NCI-H510A treated with DMSO at 0.1 percent for 48 hours (cell line): ENCODE measurements around the gene RAB3C.
"Not testable (repeated sequence)": the region's sequence is repeated elsewhere in the genome, so short reads cannot be mapped to it uniquely, and the experiment has no call there.

Source experiments
- DNase-seq: peaks from one replicate; lab custom pipeline; 2025; lab: John Stamatoyannopoulos, UW

RAB3C gene

GRCh38 chr5:58582803-58583491 is at the start of gene RAB3C:
Gene RAB3C (plus strand): TSS chr5:58583075. CDS start chr5:58583209, 134 bp downstream.
- DNase-seq, result peak; percentile 86

GRCh38 chr5:58541935-58542334 is 40.9 kb upstream of the RAB3C start:
- DNase-seq, result not testable (repeated sequence)

GRCh38 chr5:58542709-58543108 is 40.2 kb upstream of the RAB3C start:
- no peak for DNase-seq

GRCh38 chr5:58543723-58544122 is 39.2 kb upstream of the RAB3C start:
- DNase-seq, result no peak

- no peak for DNase-seq
Measured at GRCh38 chr5:58544195-58544594, 38.7 kb upstream of the RAB3C start.

- DNase-seq, result no peak
Measured at GRCh38 chr5:58544926-58545325, 37.9 kb upstream of the RAB3C start.

- no peak for DNase-seq
Measured at GRCh38 chr5:58545912-58546311, 37.0 kb upstream of the RAB3C start.

GRCh38 chr5:58548068-58548467 is 34.8 kb upstream of the RAB3C start:
- no peak for DNase-seq

- DNase-seq, result no peak
Measured at GRCh38 chr5:58551492-58551891, 31.4 kb upstream of the RAB3C start.

GRCh38 chr5:58557665-58558338 is 25.1 kb upstream of the RAB3C start:
- DNase-seq, result not testable (repeated sequence)

- not testable (repeated sequence) for DNase-seq
Measured at GRCh38 chr5:58563016-58563700, 19.7 kb upstream of the RAB3C start.

GRCh38 chr5:58564043-58564832 is 18.6 kb upstream of the RAB3C start:
- DNase-seq, result not testable (repeated sequence)

- DNase-seq, result no peak
Measured at GRCh38 chr5:58565033-58565432, 17.8 kb upstream of the RAB3C start.

GRCh38 chr5:58571501-58571900 is 11.4 kb upstream of the RAB3C start:
- no peak for DNase-seq

- DNase-seq, result not testable (repeated sequence)
Measured at GRCh38 chr5:58572973-58573372, 9.9 kb upstream of the RAB3C start.

- no peak for DNase-seq
Measured at GRCh38 chr5:58579781-58580180, 3.1 kb upstream of the RAB3C start.

- DNase-seq, result peak; percentile 43
Measured at GRCh38 chr5:58582019-58582802, 664 bp upstream of the RAB3C start.

GRCh38 chr5:58595952-58596351 is 13.1 kb downstream of the RAB3C start:
- DNase-seq, result no peak

GRCh38 chr5:58598440-58598839 is 15.6 kb downstream of the RAB3C start:
- no peak for DNase-seq

- DNase-seq, result no peak
Measured at GRCh38 chr5:58599217-58599616, 16.3 kb downstream of the RAB3C start.

GRCh38 chr5:58600613-58601012 is 17.7 kb downstream of the RAB3C start:
- not testable (repeated sequence) for DNase-seq
